Nephron (organoid): ENCODE results near the gene TTC39C.

Source experiments
- H3K27ac Mint-ChIP-seq, 3 experiments: 2 replicates each; pipeline ENCODE4 v1.8.0; 2020; ENCODE audit warnings: mixed read lengths in 3 of 3, mild to moderate bottlenecking in 2 of 3, moderate library complexity in 1 of 3
- H3K27me3 Mint-ChIP-seq: 2 replicates; pipeline ENCODE4 v1.8.0; 2021; ENCODE audit warnings: low read depth, mild to moderate bottlenecking, moderate library complexity, mixed read lengths
- H3K36me3 Mint-ChIP-seq: 2 replicates; pipeline ENCODE4 v1.8.0; 2020; ENCODE audit warnings: low read depth, mixed read lengths
- H3K4me1 Mint-ChIP-seq: 2 replicates; pipeline ENCODE4 v1.8.0; 2020; ENCODE audit warnings: mixed read lengths
- H3K4me3 Mint-ChIP-seq, 3 experiments: 2 replicates each; pipeline ENCODE4 v1.8.0; 2020; ENCODE audit warnings: mild to moderate bottlenecking in 3 of 3, mixed read lengths in 3 of 3, moderate library complexity in 2 of 3
- H3K9me3 Mint-ChIP-seq: 2 replicates; pipeline ENCODE4 v1.8.0; 2020; ENCODE audit warnings: mixed read lengths
- CTCF ChIP-seq, 3 experiments: fragments of 200-600 bp; sonication (generic); IDR thresholded peaks; one replicate each; pipeline ENCODE4 v1.5.0; 2021; ENCODE audit warnings: antibody characterized with exemption in 3 of 3; ENCODE audit not compliant: unreplicated experiment in 3 of 3

Gene TTC39C

GRCh38 chr18:24111936-24112335 lies 97.4 kb downstream of the TTC39C start:
- no peak overlapping the region for H3K4me3 Mint-ChIP-seq
- no peaks in the 10 kb centered on the region for H3K9me3 Mint-ChIP-seq
- H3K27ac Mint-ChIP-seq, result no peak overlapping the region
- no peaks in the 10 kb centered on the region for H3K27me3 Mint-ChIP-seq
- H3K4me1 Mint-ChIP-seq, result no peaks in the 10 kb centered on the region
- no peaks in the 10 kb centered on the region for H3K36me3 Mint-ChIP-seq
- TF ChIP-seq CTCF (IDR thresholded peaks at IDR 0.05; ENCODE audit: unreplicated experiment in 3 of 3), result no peak

DNA sequence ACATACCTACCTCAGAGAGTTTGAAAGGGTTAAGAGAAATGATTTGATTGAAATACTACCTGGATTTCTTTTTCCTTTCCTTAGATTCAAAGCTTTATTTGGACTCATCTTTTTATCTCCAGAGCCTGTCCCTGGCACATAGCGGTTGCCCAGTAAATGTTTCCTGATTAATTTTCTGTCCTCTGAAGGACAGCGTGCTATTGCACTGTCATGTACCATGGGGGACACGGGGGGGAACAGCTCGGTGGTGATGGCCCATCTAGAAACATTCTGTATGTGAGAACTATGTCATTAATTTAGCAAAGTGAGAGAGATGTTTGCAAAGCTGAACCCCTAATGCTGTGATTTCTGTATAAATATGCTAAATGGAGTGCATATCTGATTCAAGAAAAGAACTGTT lies 97.9 kb downstream of the TTC39C start:
- Mint-ChIP-seq H3K27ac (no peak overlapping the region), H3K4me3 (no peak overlapping the region), H3K9me3 (no peaks in the 10 kb centered on the region), H3K4me1 (no peaks in the 10 kb centered on the region), H3K36me3 (no peaks in the 10 kb centered on the region), H3K27me3 (no peaks in the 10 kb centered on the region)
- TF ChIP-seq CTCF (IDR thresholded peaks at IDR 0.05; ENCODE audit: unreplicated experiment in 3 of 3), result no peak

DNA sequence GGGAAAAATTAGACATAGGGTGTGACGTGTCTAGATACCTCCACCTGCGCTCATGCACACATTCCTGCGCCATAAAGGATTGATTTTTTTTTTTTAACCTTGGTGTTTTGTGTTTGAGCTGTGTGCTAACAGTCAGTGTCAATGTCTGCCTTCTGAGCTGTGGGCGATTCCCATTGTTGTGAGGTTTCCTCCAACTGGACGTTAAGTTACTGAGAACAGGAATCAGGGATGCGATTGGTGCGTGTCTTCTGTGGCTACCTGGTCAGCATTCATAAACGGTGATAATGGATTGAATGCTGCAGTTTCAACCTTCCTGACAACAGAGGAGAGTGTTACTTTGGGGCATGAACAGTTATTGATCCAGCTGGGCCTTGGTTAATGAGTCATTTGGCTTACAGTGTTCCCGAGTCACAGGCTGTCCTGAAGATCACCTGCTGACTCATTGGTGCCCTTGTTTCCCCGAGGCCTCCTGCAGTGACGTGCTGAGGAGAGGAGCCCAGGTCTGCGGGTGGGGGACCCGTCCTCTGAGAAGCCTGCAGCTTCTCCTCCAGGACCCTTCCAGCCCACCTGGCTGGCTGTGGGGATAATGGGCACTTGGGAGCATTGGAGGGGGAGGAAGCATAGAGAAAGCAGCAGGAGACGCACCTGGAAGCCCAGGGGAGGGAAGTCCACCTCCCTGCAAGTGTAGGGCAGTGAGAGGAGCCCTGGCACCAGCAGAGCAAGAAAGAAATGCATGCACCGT lies 98.5 kb downstream of the TTC39C start:
- Mint-ChIP-seq H3K9me3 (no peaks in the 10 kb centered on the region), H3K27ac (no peak overlapping the region), H3K4me1 (no peaks in the 10 kb centered on the region), H3K4me3 (no peak overlapping the region), H3K27me3 (no peaks in the 10 kb centered on the region), H3K36me3 (no peaks in the 10 kb centered on the region)
- no peak for TF ChIP-seq CTCF (IDR thresholded peaks at IDR 0.05; ENCODE audit: unreplicated experiment in 3 of 3)

GRCh38 chr18:24114924-24115549 lies 100.5 kb downstream of the TTC39C start:
- H3K27ac Mint-ChIP-seq, result no peak overlapping the region
- H3K27me3 Mint-ChIP-seq, result no peaks in the 10 kb centered on the region
- H3K4me1 Mint-ChIP-seq, result no peaks in the 10 kb centered on the region
- no peaks in the 10 kb centered on the region for H3K9me3 Mint-ChIP-seq
- H3K36me3 Mint-ChIP-seq, result no peaks in the 10 kb centered on the region
- no peak for TF ChIP-seq CTCF (IDR thresholded peaks at IDR 0.05; ENCODE audit: unreplicated experiment in 3 of 3)
- no peak overlapping the region for H3K4me3 Mint-ChIP-seq

- Mint-ChIP-seq H3K9me3 (no peaks in the 10 kb centered on the region), H3K4me1 (no peaks in the 10 kb centered on the region), H3K4me3 (no peak overlapping the region), H3K27ac (no peak overlapping the region), H3K36me3 (peaks cover 3% of the 10 kb centered on the region), H3K27me3 (no peaks in the 10 kb centered on the region)
- TF ChIP-seq CTCF (IDR thresholded peaks at IDR 0.05; ENCODE audit: unreplicated experiment in 3 of 3), result no peak
Measured at GRCh38 chr18:24115628-24116027, 101.1 kb downstream of the TTC39C start.
